HEK293 (cell line): ENCODE data around the gene MOB1A.

Source experiments
- CTCF ChIA-PET: fragments of 350-600 bp; formaldehyde crosslinking; extraction: SDS; loops from one replicate; lab custom pipeline; 2021; ENCODE audit warnings: antibody characterized with exemption; lab: Yijun Ruan, JAX
- POLR2A ChIA-PET: fragments of 300-600 bp; formaldehyde crosslinking; extraction: SDS; loops from one replicate; lab custom pipeline; 2020; ENCODE audit warnings: antibody characterized with exemption, inconsistent platforms; lab: Yijun Ruan, JAX
- H3K27ac ChIP-seq: fragments of 200-500 bp; sonication (Bioruptor generic); 2 replicates; pipeline ENCODE4 v1.5.1; 2014; ENCODE audit warnings: low read depth, low read length, control low read depth, inconsistent platforms; ENCODE audit errors: extremely low read depth
- H3K36me3 ChIP-seq, 2 experiments: fragments of 200-500 bp in 1 of 2; sonication (Bioruptor generic) in 1 of 2; 1 replicate in 1 of 2; 2 replicates in 1 of 2; pipeline ENCODE4 v1.5.1; 2014 to 2017; ENCODE audit warnings: inconsistent platforms in 2 of 2, low read length in 2 of 2; ENCODE audit not compliant: control insufficient read depth in 2 of 2, insufficient read depth in 1 of 2
- H3K4me1 ChIP-seq: fragments of 200-500 bp; sonication (Bioruptor generic); 2 replicates; pipeline ENCODE4 v1.5.1; 2014; ENCODE audit warnings: mild to moderate bottlenecking, low read length, inconsistent platforms; ENCODE audit not compliant: control insufficient read depth, insufficient read depth
- H3K4me3 ChIP-seq: 2 replicates; pipeline ENCODE4 v1.5.1; 2011; ENCODE audit warnings: low read depth, mild to moderate bottlenecking, control low read depth, low read length, moderate library complexity
- H3K9me3 ChIP-seq: fragments of 200-500 bp; sonication (Bioruptor generic); 2 replicates; pipeline ENCODE4 v1.5.1; 2014; ENCODE audit warnings: low read depth, low read length, inconsistent platforms; ENCODE audit not compliant: control insufficient read depth, insufficient read depth
- GLI4 ChIP-seq: fragments of 450-650 bp; formaldehyde crosslinking; IDR thresholded peaks from 2 replicates; pipeline ENCODE4 v1.5.1; 2016; ENCODE audit warnings: missing biosample characterization, missing genetic modification characterization
- KLF1 ChIP-seq: fragments of 450-650 bp; formaldehyde crosslinking; IDR thresholded peaks from 2 replicates; pipeline ENCODE4 v1.5.1; 2016; ENCODE audit warnings: missing biosample characterization, missing genetic modification characterization
- OSR2 ChIP-seq: fragments of 450-650 bp; formaldehyde crosslinking; IDR thresholded peaks from 2 replicates; pipeline ENCODE4 v1.5.1; 2016; ENCODE audit warnings: missing biosample characterization, missing genetic modification characterization
- SETDB1 ChIP-seq: IDR thresholded peaks from one replicate; pipeline ENCODE4 v1.6.1; 2017; ENCODE audit warnings: mild to moderate bottlenecking, low read length, moderate library complexity, mixed read lengths; ENCODE audit not compliant: insufficient read length
- YY1 ChIP-seq: fragments of 450-650 bp; formaldehyde crosslinking; IDR thresholded peaks from 2 replicates; pipeline ENCODE4 v1.5.1; 2018; ENCODE audit warnings: missing biosample characterization, missing genetic modification characterization
- ZBTB20 ChIP-seq: fragments of 450-650 bp; formaldehyde crosslinking; IDR thresholded peaks from 2 replicates; pipeline ENCODE4 v1.5.1; 2016; ENCODE audit warnings: missing biosample characterization, missing genetic modification characterization
- ZBTB48 ChIP-seq: fragments of 450-650 bp; formaldehyde crosslinking; IDR thresholded peaks from 2 replicates; pipeline ENCODE4 v1.5.1; 2016; ENCODE audit warnings: missing biosample characterization, missing genetic modification characterization
- ZEB2 ChIP-seq: fragments of 450-650 bp; formaldehyde crosslinking; IDR thresholded peaks from 2 replicates; pipeline ENCODE4 v1.5.1; 2016; ENCODE audit warnings: missing biosample characterization, missing genetic modification characterization
- ZFHX2 ChIP-seq: fragments of 450-650 bp; formaldehyde crosslinking; conservative IDR thresholded peaks from 2 replicates; pipeline ENCODE4 v1.5.1; 2016; ENCODE audit warnings: missing biosample characterization, missing genetic modification characterization
- ZNF121 ChIP-seq: fragments of 450-650 bp; formaldehyde crosslinking; IDR thresholded peaks from 2 replicates; pipeline ENCODE4 v1.5.1; 2016; ENCODE audit warnings: missing biosample characterization, missing genetic modification characterization
- ZNF157 ChIP-seq: fragments of 450-650 bp; formaldehyde crosslinking; IDR thresholded peaks from 2 replicates; pipeline ENCODE4 v1.5.1; 2016; ENCODE audit warnings: missing biosample characterization, missing genetic modification characterization
- ZNF354C ChIP-seq: fragments of 450-650 bp; formaldehyde crosslinking; IDR thresholded peaks from 2 replicates; pipeline ENCODE4 v1.5.1; 2016; ENCODE audit warnings: missing biosample characterization, missing genetic modification characterization, low read depth, borderline replicate concordance
- ZNF391 ChIP-seq: fragments of 450-650 bp; formaldehyde crosslinking; IDR thresholded peaks from 2 replicates; pipeline ENCODE4 v1.5.1; 2016; ENCODE audit warnings: low read depth, missing biosample characterization, missing genetic modification characterization, borderline replicate concordance
- ZNF394 ChIP-seq: fragments of 450-650 bp; formaldehyde crosslinking; IDR thresholded peaks from 2 replicates; pipeline ENCODE4 v1.5.1; 2016; ENCODE audit warnings: missing biosample characterization, missing genetic modification characterization, mild to moderate bottlenecking, moderate library complexity, borderline replicate concordance
- ZNF433 ChIP-seq: fragments of 450-650 bp; formaldehyde crosslinking; IDR thresholded peaks from 2 replicates; pipeline ENCODE4 v1.5.1; 2016; ENCODE audit warnings: missing biosample characterization, missing genetic modification characterization, low read depth
- ZNF510 ChIP-seq: fragments of 450-650 bp; formaldehyde crosslinking; IDR thresholded peaks from 2 replicates; pipeline ENCODE4 v1.5.1; 2018; ENCODE audit warnings: mild to moderate bottlenecking, missing genetic modification characterization, missing biosample characterization; ENCODE audit not compliant: insufficient replicate concordance
- ZNF645 ChIP-seq: fragments of 450-650 bp; formaldehyde crosslinking; IDR thresholded peaks from 2 replicates; pipeline ENCODE4; 2016; ENCODE audit warnings: missing biosample characterization, missing genetic modification characterization
- ZNF654 ChIP-seq: fragments of 450-650 bp; formaldehyde crosslinking; IDR thresholded peaks from 2 replicates; pipeline ENCODE4 v1.5.1; 2016; ENCODE audit warnings: low read depth, missing biosample characterization, missing genetic modification characterization
- ZNF664 ChIP-seq: fragments of 450-650 bp; formaldehyde crosslinking; IDR thresholded peaks from 2 replicates; pipeline ENCODE4 v1.5.1; 2016; ENCODE audit warnings: missing biosample characterization, missing genetic modification characterization
- ZNF677 ChIP-seq: fragments of 450-650 bp; IDR thresholded peaks from 2 replicates; pipeline ENCODE4 v1.5.0; 2018; ENCODE audit warnings: missing biosample characterization, mild to moderate bottlenecking, missing genetic modification characterization, moderate library complexity
- ZNF776 ChIP-seq: fragments of 450-650 bp; formaldehyde crosslinking; IDR thresholded peaks from 2 replicates; pipeline ENCODE4 v1.5.0; 2017; ENCODE audit warnings: missing biosample characterization, missing genetic modification characterization, borderline replicate concordance
- ZSCAN23 ChIP-seq: fragments of 450-650 bp; formaldehyde crosslinking; IDR thresholded peaks from 2 replicates; pipeline ENCODE4 v1.5.1; 2016; ENCODE audit warnings: missing biosample characterization, missing genetic modification characterization
- ZXDB ChIP-seq: fragments of 450-650 bp; formaldehyde crosslinking; IDR thresholded peaks from 2 replicates; pipeline ENCODE4 v1.5.1; 2016; ENCODE audit warnings: missing biosample characterization, missing genetic modification characterization
- TF ChIP-seq, protein P1 (sequence below): fragments of 450-650 bp; formaldehyde crosslinking; IDR thresholded peaks from 2 replicates; pipeline ENCODE4 v1.5.1; 2016; ENCODE audit warnings: missing biosample characterization, missing genetic modification characterization
- TF ChIP-seq, protein P2 (sequence below): fragments of 450-650 bp; formaldehyde crosslinking; IDR thresholded peaks from 2 replicates; pipeline ENCODE4 v1.5.1; 2016; ENCODE audit warnings: missing biosample characterization, missing genetic modification characterization

Gene MOB1A

GRCh38 chr2:74223941-74224770 is 45.5 kb upstream of the MOB1A start:
- TF ChIP-seq ZNF776 (tag by site-specific recombination) = no peak
- no peak for TF ChIP-seq ZNF354C (tag by site-specific recombination)
- TF ChIP-seq, protein P1, sequence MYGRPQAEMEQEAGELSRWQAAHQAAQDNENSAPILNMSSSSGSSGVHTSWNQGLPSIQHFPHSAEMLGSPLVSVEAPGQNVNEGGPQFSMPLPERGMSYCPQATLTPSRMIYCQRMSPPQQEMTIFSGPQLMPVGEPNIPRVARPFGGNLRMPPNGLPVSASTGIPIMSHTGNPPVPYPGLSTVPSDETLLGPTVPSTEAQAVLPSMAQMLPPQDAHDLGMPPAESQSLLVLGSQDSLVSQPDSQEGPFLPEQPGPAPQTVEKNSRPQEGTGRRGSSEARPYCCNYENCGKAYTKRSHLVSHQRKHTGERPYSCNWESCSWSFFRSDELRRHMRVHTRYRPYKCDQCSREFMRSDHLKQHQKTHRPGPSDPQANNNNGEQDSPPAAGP (tag by site-specific recombination) = no peak
- TF ChIP-seq GLI4 = no peak
- no peak for TF ChIP-seq ZNF394 (tag by site-specific recombination)
- TF ChIP-seq, protein P2, sequence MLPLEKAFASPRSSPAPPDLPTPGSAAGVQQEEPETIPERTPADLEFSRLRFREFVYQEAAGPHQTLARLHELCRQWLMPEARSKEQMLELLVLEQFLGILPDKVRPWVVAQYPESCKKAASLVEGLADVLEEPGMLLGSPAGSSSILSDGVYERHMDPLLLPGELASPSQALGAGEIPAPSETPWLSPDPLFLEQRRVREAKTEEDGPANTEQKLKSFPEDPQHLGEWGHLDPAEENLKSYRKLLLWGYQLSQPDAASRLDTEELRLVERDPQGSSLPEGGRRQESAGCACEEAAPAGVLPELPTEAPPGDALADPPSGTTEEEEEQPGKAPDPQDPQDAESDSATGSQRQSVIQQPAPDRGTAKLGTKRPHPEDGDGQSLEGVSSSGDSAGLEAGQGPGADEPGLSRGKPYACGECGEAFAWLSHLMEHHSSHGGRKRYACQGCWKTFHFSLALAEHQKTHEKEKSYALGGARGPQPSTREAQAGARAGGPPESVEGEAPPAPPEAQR (tag by site-specific recombination) = no peak
- TF ChIP-seq ZNF645 (tag by site-specific recombination) = no peak
- TF ChIP-seq ZBTB48 (tag by site-specific recombination) = no peak
- TF ChIP-seq, all 188 proteins: peak for 0
- Histone ChIP-seq H3K4me3 (no peak overlapping the region), H3K9me3 (no peaks in the 10 kb centered on the region), H3K36me3 (peaks cover 0 to 7% of the 10 kb centered on the region in 2 experiments; a peak in 1 of 3 replicates), H3K27ac (no peak overlapping the region), H3K4me1 (no peaks in the 10 kb centered on the region)
- POLR2A ChIA-PET = interaction anchor here (1.1 kb wide), 1 partner anchor 25 kb away, joined by 3 read pairs; the partner anchor contains the start of gene MTHFD2
- CTCF ChIA-PET = interaction anchor here (0.8 kb wide), 1 partner anchor 111 kb away, joined by 3 read pairs; no protein-coding TSS in a partner anchor

- ChIA-PET POLR2A (interaction anchor here (0.6 kb wide), 1 partner anchor 379 kb away, joined by 4 read pairs; no protein-coding TSS in a partner anchor), CTCF (no interaction called here)
- Histone ChIP-seq H3K27ac (0 out of 2 replicates have a peak overlapping the region, but pooled peaks have one; percentile 30), H3K4me3 (no peak overlapping the region), H3K36me3 (peaks cover 0 to 20% of the 10 kb centered on the region in 2 experiments; a peak in 2 of 3 replicates), H3K9me3 (no peaks in the 10 kb centered on the region), H3K4me1 (no peaks in the 10 kb centered on the region)
- TF ChIP-seq ZNF664 (tag by site-specific recombination) (no peak), ZBTB20 (no peak), ZNF677 (tag by site-specific recombination) (no peak), KLF1 (no peak), ZNF654 (no peak), ZEB2 (tag by site-specific recombination) (no peak)
These were observed 43.6 kb upstream of the MOB1A start for GRCh38 chr2:74222300-74222650.

- no peak for TF ChIP-seq YY1 (tag by site-specific recombination)
- TF ChIP-seq ZNF510 (tag by site-specific recombination) = no peak
- TF ChIP-seq ZNF157 (tag by site-specific recombination) = no peak
- TF ChIP-seq ZNF391 = no peak
- no peak for TF ChIP-seq ZXDB (tag by site-specific recombination)
- TF ChIP-seq ZSCAN23 (tag by site-specific recombination) = no peak
- no peak for TF ChIP-seq ZEB2 (tag by site-specific recombination)
- TF ChIP-seq ZNF121 (tag by site-specific recombination) = no peak
- no peak for TF ChIP-seq OSR2 (tag by site-specific recombination)
- no peak for TF ChIP-seq ZFHX2 (tag by site-specific recombination)
- no peak for TF ChIP-seq SETDB1
- no peak for TF ChIP-seq ZNF433 (tag by site-specific recombination)
- peaks cover 0 to 25% of the 10 kb centered on the region in 2 experiments; a peak in 2 of 3 replicates for H3K36me3 ChIP-seq
- ChIA-PET CTCF (no interaction called here), POLR2A (interaction anchor here (0.6 kb wide), 1 partner anchor 378 kb away, joined by 4 read pairs; no protein-coding TSS in a partner anchor)
- no peak overlapping the region for H3K4me3 ChIP-seq
- H3K9me3 ChIP-seq = no peaks in the 10 kb centered on the region
- H3K27ac ChIP-seq = 0 out of 2 replicates have a peak overlapping the region, but pooled peaks have one; percentile 30
- H3K4me1 ChIP-seq = no peaks in the 10 kb centered on the region
These were observed 43.1 kb upstream of the MOB1A start for GRCh38 chr2:74221604-74222299.
